T-helper 17 cell (primary cell): ENCODE measurements around the gene EXT2. TPM values are rescaled to one million over a fixed set of nuclear protein-coding genes. Genes with fewer than 3 reads are reported as not detected.

Source experiments
- ATAC-seq: fragments of 150-1000 bp; cut with Tn5 transposase; 2 replicates; pipeline ENCODE4 v1.10.0; 2021; ENCODE audit warnings: mild to moderate bottlenecking, moderate library complexity
- DNase-seq, 3 donors: peaks; one replicate each; pipeline versions ENCODE4 v3.0.0 to v3.0.0-alpha.2; 2020 to 2021
- H3K9me3 ChIP-seq: one replicate; pipeline ENCODE4 v1.7.0; 2013; ENCODE audit warnings: low read length, mild to moderate bottlenecking; ENCODE audit not compliant: control insufficient read depth, poor library complexity, severe bottlenecking
- H3K27ac Mint-ChIP-seq: one replicate; pipeline ENCODE4 v1.8.0; 2022; ENCODE audit warnings: mild to moderate bottlenecking, moderate library complexity, mixed read lengths
- H3K27me3 Mint-ChIP-seq: one replicate; pipeline ENCODE4 v1.8.0; 2022; ENCODE audit warnings: mixed read lengths
- H3K36me3 Mint-ChIP-seq: one replicate; pipeline ENCODE4 v1.8.0; 2022; ENCODE audit warnings: low read depth, mixed read lengths
- H3K4me1 Mint-ChIP-seq: one replicate; pipeline ENCODE4 v1.8.0; 2022; ENCODE audit warnings: mild to moderate bottlenecking, mixed read lengths
- H3K4me3 Mint-ChIP-seq: one replicate; pipeline ENCODE4 v1.8.0; 2022; ENCODE audit warnings: mild to moderate bottlenecking, moderate library complexity, mixed read lengths
- total RNA-seq, 4 donors: library from RNA in 2 of 4; stranded (reverse) in 2 of 4; gene quantifications; one replicate each; pipeline ENCODE4 v1.2.3 and lab custom pipeline; 2022 to 2026

EXT2 gene
- total RNA-seq, 2 donors from 2014 or later, result 23.6 to 28.0 TPM

- Mint-ChIP-seq H3K4me3 (no peak overlapping the region), H3K27ac (no peak overlapping the region), H3K36me3 (peaks cover 3% of the 10 kb centered on the region), H3K27me3 (peaks cover 25% of the 10 kb centered on the region), H3K4me1 (peaks cover 4% of the 10 kb centered on the region)
- no peak for DNase-seq
- no peak for ATAC-seq
- no peaks in the 10 kb centered on the region for H3K9me3 ChIP-seq
These were observed 190.3 kb downstream of the EXT2 start for GRCh38 chr11:44285756-44286155.

- Mint-ChIP-seq H3K4me1 (peaks cover 4% of the 10 kb centered on the region), H3K4me3 (no peak overlapping the region), H3K27me3 (peaks cover 21% of the 10 kb centered on the region), H3K27ac (no peak overlapping the region), H3K36me3 (no peaks in the 10 kb centered on the region)
- peak; percentile 22 to 47 (median 31) for DNase-seq
- ATAC-seq, result peak; percentile 73
- H3K9me3 ChIP-seq, result no peaks in the 10 kb centered on the region
These were observed 190.9 kb downstream of the EXT2 start for GRCh38 chr11:44286268-44286880.

- H3K9me3 ChIP-seq, result no peaks in the 10 kb centered on the region
- no peak overlapping the region for H3K27ac Mint-ChIP-seq
- H3K4me1 Mint-ChIP-seq, result peaks cover 4% of the 10 kb centered on the region
- no peak for ATAC-seq
- H3K4me3 Mint-ChIP-seq, result no peak overlapping the region
- peaks cover 18% of the 10 kb centered on the region for H3K27me3 Mint-ChIP-seq
- no peak for DNase-seq
- no peaks in the 10 kb centered on the region for H3K36me3 Mint-ChIP-seq
These were observed 191.4 kb downstream of the EXT2 start for GRCh38 chr11:44286911-44287310.

GRCh38 chr11:44288133-44288526 is 192.7 kb downstream of the EXT2 start:
- Mint-ChIP-seq H3K4me3 (no peak overlapping the region), H3K27me3 (peaks cover 13% of the 10 kb centered on the region), H3K27ac (no peak overlapping the region), H3K4me1 (peaks cover 4% of the 10 kb centered on the region), H3K36me3 (no peaks in the 10 kb centered on the region)
- ATAC-seq (no peak), DNase-seq (no peak)
- H3K9me3 ChIP-seq, result no peaks in the 10 kb centered on the region

- no peak overlapping the region for H3K27ac Mint-ChIP-seq
- DNase-seq (no peak), ATAC-seq (no peak)
- peaks cover 4% of the 10 kb centered on the region for H3K4me1 Mint-ChIP-seq
- no peaks in the 10 kb centered on the region for H3K36me3 Mint-ChIP-seq
- H3K4me3 Mint-ChIP-seq, result no peak overlapping the region
- peaks cover 13% of the 10 kb centered on the region for H3K27me3 Mint-ChIP-seq
- no peaks in the 10 kb centered on the region for H3K9me3 ChIP-seq
These were observed 194.7 kb downstream of the EXT2 start for GRCh38 chr11:44290208-44290607.

Other genes with a start within 250 kb of the EXT2 start
- gene ALKBH3, start 214.8 kb upstream of the EXT2 start, total RNA-seq, result 10 to 100 TPM; 28.8 to 31.2 TPM
- gene C11orf96, start 153.0 kb upstream of the EXT2 start, total RNA-seq, result under 1 TPM in 1 of 2 donors, not detected in 1; 0.34 TPM
- gene ACCSL, start 47.7 kb upstream of the EXT2 start, total RNA-seq, result under 1 TPM; 0.15 to 0.78 TPM
- gene ACCS, start 29.4 kb upstream of the EXT2 start, total RNA-seq, result 10 to 100 TPM; 22.2 to 22.6 TPM
- gene ALX4, start 214.5 kb downstream of the EXT2 start, total RNA-seq, result not detected